Esophagus muscularis mucosa (tissue), 4 donors: Measurements from ENCODE around the gene FXYD6.
"Not testable (repeated sequence)": the region's sequence is repeated elsewhere in the genome, so short reads cannot be mapped to it uniquely, and the experiment has no call there.

Experiments
- CTCF ChIP-seq, 3 experiments: fragments of 200-600 bp in 2 of 3; fragments of 450-650 bp in 1 of 3; sonication (generic) in 2 of 3; IDR thresholded peaks; one replicate each; pipeline ENCODE4 v1.5.1; 2017 to 2019; ENCODE audit warnings: antibody characterized with exemption in 3 of 3, mild to moderate bottlenecking in 2 of 3, moderate library complexity in 1 of 3
- EP300 ChIP-seq: sonication (generic); formaldehyde crosslinking; IDR thresholded peaks from one replicate; pipeline ENCODE4 v1.6.1; 2017; ENCODE audit warnings: antibody characterized with exemption
- POLR2A ChIP-seq: fragments of 450-650 bp; IDR thresholded peaks from one replicate; pipeline ENCODE4 v1.6.1; 2017; ENCODE audit warnings: antibody characterized with exemption, moderate library complexity, mild to moderate bottlenecking, low read depth
- POLR2AphosphoS5 ChIP-seq, 2 donors: sonication (generic); formaldehyde crosslinking; IDR thresholded peaks; one replicate each; pipeline ENCODE4 v1.6.1; 2017; ENCODE audit warnings: antibody characterized with exemption in 2 of 2

GRCh38 chr11:117926166-117926565 lies 49.7 kb upstream of the FXYD6 start:
- TF ChIP-seq CTCF (IDR thresholded peaks at IDR 0.05); POLR2A; EP300; POLR2AphosphoS5 (IDR thresholded peaks at IDR 0.05): not testable (repeated sequence)
